ENCODE measurements around the gene ZC3H14.
"Not testable (repeated sequence)": the region's sequence is repeated elsewhere in the genome, so short reads cannot be mapped to it uniquely, and the experiment has no call there.

ZC3H14 gene, protein sequence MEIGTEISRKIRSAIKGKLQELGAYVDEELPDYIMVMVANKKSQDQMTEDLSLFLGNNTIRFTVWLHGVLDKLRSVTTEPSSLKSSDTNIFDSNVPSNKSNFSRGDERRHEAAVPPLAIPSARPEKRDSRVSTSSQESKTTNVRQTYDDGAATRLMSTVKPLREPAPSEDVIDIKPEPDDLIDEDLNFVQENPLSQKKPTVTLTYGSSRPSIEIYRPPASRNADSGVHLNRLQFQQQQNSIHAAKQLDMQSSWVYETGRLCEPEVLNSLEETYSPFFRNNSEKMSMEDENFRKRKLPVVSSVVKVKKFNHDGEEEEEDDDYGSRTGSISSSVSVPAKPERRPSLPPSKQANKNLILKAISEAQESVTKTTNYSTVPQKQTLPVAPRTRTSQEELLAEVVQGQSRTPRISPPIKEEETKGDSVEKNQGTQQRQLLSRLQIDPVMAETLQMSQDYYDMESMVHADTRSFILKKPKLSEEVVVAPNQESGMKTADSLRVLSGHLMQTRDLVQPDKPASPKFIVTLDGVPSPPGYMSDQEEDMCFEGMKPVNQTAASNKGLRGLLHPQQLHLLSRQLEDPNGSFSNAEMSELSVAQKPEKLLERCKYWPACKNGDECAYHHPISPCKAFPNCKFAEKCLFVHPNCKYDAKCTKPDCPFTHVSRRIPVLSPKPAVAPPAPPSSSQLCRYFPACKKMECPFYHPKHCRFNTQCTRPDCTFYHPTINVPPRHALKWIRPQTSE

GRCh38 chr14:88562831-88563686, at the start of gene ZC3H14:
ZC3H14 (plus strand) TSS chr14:88563037; CDS start chr14:88563134, 97 bp downstream.
- DNase-seq, result peak; percentile 83

- DNase-seq, result no peak
These were observed 47.2 kb upstream of the ZC3H14 start for GRCh38 chr14:88515499-88516221.

DNA sequence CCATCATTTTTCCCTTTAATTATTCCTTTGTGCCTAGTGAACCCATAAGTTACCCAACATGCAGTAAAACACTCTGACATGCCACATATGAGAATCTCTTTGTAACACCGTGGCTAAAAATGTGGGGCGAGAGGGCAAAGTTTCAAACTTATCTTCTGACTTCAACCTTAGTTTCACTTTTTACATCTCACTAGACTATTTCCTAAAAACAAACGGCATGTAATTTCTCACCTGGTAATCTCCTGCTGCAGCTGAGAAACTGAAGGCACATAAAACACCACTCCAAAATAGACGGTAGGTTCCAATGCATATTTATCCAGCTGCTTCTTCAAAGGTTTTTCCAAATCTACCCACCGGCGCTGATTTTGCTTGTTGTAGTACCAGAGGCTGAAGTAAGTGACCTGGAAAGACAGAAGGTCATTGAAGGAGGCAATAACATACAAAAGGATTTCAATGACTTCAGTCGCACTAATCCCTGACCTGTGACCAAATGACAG, 45.9 kb upstream of the ZC3H14 start:
- no peak for DNase-seq

DNA sequence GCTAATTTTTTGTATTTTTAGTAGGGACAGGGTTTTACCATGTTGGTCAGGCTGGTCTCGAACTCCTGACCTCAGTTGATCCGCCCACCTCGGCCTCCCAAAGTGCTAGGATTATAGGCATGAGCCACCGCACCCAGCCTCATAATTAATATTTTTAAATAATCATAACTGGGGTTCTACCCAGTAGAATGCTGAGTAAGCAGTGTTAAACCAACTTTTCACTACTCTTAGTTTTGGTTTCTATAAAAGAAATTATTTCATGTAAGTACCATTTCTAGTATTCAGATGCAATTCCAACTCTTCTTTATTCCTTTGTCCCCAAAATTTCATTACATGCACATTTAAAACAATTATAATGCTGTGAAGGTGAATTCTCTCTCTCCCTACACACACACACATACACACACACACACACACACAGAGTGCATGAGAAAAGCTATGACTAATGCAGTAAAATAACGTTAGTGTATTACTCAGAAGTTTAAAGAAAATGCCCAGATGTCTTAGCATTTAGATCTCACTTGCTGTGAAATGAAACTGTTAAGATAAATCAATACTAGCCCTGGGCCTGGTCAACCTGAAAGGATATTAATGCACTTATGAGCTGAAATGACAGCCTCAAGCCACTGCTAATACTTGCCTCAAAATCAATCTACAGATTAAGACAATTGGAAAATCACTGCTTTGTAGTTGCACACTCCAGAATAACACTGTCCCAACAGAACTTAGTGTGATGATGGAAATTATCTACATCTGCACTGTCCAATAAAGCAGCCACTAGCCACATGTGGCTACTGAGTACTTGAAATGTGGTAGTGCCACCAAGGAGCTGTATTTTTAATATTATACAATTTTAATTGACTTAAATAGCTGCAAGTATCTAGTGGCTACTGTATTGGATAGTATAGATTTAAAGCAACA, 44.0 kb upstream of the ZC3H14 start:
- DNase-seq, result no peak

DNA sequence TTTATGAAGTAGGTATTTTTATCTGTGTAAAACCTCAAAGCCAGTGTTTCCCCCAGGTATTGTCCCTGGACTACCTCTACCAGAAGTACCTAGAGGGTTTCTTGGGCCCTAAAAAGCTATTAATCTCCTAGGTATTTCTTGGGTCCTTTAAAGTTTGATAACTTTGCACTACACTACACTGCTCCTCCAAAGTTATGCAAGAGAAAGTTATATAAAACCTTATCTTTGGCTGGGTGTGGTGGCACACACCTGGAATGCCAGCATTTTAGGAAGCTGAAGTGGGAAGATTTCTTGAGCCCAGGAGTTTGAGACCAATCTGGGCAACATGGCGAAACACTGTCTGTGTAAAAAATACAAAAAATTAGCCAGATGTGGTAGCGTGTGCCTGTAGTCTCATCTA, 42.9 kb upstream of the ZC3H14 start:
- no peak for DNase-seq

- no peak for DNase-seq
These were observed 41.0 kb upstream of the ZC3H14 start for GRCh38 chr14:88521818-88522217.

- DNase-seq, result no peak
These were observed 40.4 kb upstream of the ZC3H14 start for GRCh38 chr14:88522393-88522792.

GRCh38 chr14:88529889-88530288, 32.9 kb upstream of the ZC3H14 start:
- not testable (repeated sequence) for DNase-seq

DNA sequence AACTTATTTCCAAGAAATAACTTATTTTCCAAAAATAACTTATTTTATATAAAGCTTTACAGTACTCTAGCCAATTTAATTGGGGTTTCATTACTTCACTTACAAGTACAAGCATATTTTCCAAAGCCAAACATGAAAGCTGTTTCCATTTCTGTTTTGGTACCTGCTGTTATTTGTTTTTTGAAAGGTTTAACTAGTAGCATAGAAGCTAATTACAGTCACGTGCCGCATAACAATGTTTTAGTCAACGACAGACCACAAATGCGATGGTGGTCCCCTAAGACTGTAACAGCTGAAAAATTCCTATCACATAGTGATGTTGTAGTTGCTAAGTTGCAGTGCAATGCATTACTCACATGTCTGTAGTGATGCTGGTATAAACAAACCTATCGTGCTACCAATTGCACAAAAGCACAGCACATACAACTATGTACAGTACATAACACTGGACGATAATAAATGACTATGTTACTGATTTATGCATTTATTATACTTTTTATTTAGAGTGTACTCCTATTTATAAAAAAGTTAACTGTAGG, 29.7 kb upstream of the ZC3H14 start:
- no peak for DNase-seq

GRCh38 chr14:88535149-88535548, 27.7 kb upstream of the ZC3H14 start:
- DNase-seq, result no peak

- DNase-seq, result no peak
These were observed 27.0 kb upstream of the ZC3H14 start for GRCh38 chr14:88535813-88536212.

DNA sequence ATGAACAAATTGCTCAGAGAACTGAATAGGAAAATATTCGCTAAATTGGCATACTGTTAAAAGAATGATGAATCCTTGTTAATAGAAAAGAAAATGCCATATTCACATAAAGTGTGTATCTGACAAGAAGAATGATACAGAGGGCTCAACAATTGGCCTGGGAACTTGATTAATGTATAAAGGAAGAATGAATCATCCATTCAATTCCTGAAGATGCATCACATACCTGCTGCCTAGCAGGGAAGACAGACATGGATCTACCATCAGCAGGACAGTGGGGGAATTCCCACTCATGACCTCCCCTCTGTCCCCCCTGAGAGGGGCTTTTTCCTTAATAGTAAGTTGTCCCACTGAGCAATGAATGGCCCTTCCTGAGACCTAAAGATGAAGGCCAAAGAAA, 21.5 kb upstream of the ZC3H14 start:
- no peak for DNase-seq

- no peak for DNase-seq
These were observed 19.7 kb upstream of the ZC3H14 start for GRCh38 chr14:88542857-88543795.

- DNase-seq, result no peak
These were observed 17.6 kb upstream of the ZC3H14 start for GRCh38 chr14:88545256-88545655.

- no peak for DNase-seq
These were observed 16.0 kb upstream of the ZC3H14 start for GRCh38 chr14:88546621-88547385.

- no peak for DNase-seq
These were observed 15.5 kb upstream of the ZC3H14 start for GRCh38 chr14:88547386-88547780.

DNA sequence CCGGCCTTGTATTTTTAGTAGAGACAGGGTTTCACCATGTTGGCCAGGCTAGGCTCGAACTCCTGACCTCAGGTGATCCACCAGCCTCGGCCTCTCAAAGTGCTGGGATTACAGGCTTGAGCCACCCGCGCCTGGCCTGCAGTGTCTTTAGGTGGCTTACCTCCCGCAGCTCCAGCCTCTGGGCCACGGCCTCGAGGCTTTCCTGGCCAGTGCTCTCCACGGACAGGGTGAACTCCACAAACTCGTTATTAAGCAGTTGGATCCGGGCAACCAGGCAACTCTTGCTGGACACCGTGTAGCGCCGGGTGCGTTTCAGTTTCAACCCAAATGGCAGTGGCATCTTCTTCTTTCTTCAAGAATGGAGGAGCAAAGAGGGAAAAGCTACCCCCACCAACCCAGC, 12.8 kb upstream of the ZC3H14 start:
- DNase-seq, result no peak

GRCh38 chr14:88551094-88551870, 11.6 kb upstream of the ZC3H14 start:
- DNase-seq, result peak; percentile 45
